ENCODE results near the gene GMDS.
A peak's percentile ranks its signal among the peaks of the same experiment; 100 is the strongest.

Gene GMDS

DNA sequence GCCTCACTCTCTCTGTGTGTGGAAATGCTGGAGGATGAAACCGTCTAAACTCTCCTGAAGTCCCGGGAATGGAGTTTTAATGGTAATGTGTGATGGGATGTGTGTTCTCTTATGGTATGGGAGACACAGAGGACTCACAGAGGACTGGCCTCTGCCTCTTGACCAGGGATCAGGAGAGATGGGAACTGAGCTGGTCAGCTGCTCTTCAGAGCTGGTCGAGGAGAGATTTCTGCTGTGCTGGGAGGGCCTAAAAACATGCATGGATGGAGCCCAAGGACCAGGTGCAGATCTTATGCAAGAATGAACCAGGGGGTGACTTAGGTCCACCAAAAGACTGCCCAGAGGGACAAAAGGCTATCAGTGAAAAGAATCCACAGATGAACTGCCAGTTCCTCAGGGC lies 27.3 kb upstream of the GMDS start:
- no peak for ATAC-seq
- TF ChIP-seq SNAI2 (CRISPR knock-in tag; IDR thresholded peaks at IDR 0.05): no peak
- no peak for TF ChIP-seq RARB (CRISPR knock-in tag; IDR thresholded peaks at IDR 0.05)

DNA sequence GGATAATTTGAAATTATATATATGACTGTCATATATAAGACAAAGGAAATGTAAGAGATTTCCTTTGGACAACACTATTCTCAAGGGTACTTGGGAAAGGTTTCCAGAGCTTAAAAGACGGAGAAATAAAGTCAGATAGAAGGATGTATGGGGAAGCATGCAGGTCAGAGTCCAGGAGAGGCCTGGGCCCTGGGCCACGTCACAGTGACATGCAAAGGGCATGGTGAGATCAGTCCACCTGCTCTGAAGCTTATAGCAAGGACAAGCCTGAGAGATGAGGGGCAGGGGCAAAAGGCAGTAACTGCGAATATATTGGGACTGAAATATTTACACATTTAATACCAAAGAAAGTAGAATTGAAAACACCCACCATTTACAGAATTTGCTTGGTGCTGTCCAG lies 24.6 kb upstream of the GMDS start:
- TF ChIP-seq SNAI2 (CRISPR knock-in tag; IDR thresholded peaks at IDR 0.05) (no peak), GLIS3 (CRISPR knock-in tag; IDR thresholded peaks at IDR 0.05) (no peak), RARB (CRISPR knock-in tag; IDR thresholded peaks at IDR 0.05) (no peak), PPARA (CRISPR knock-in tag; IDR thresholded peaks at IDR 0.05; ENCODE audit: borderline replicate concordance) (no peak), CSDC2 (CRISPR knock-in tag; IDR thresholded peaks at IDR 0.05) (no peak), ZNF8 (CRISPR knock-in tag; IDR thresholded peaks at IDR 0.05) (no peak), TCF4 (CRISPR knock-in tag; IDR thresholded peaks at IDR 0.05; ENCODE audit: borderline replicate concordance) (no peak), ZNF70 (CRISPR knock-in tag; IDR thresholded peaks at IDR 0.05) (no peak), OSR1 (CRISPR knock-in tag; IDR thresholded peaks at IDR 0.05) (no peak), BACH2 (CRISPR knock-in tag; IDR thresholded peaks at IDR 0.05; ENCODE audit: borderline replicate concordance) (no peak), ARNTL (CRISPR knock-in tag; IDR thresholded peaks at IDR 0.05; ENCODE audit: borderline replicate concordance, low read depth) (no peak), ZC3H10 (CRISPR knock-in tag; IDR thresholded peaks at IDR 0.05) (no peak)
- TF ChIP-seq, protein P1, sequence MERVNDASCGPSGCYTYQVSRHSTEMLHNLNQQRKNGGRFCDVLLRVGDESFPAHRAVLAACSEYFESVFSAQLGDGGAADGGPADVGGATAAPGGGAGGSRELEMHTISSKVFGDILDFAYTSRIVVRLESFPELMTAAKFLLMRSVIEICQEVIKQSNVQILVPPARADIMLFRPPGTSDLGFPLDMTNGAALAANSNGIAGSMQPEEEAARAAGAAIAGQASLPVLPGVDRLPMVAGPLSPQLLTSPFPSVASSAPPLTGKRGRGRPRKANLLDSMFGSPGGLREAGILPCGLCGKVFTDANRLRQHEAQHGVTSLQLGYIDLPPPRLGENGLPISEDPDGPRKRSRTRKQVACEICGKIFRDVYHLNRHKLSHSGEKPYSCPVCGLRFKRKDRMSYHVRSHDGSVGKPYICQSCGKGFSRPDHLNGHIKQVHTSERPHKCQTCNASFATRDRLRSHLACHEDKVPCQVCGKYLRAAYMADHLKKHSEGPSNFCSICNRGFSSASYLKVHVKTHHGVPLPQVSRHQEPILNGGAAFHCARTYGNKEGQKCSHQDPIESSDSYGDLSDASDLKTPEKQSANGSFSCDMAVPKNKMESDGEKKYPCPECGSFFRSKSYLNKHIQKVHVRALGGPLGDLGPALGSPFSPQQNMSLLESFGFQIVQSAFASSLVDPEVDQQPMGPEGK (CRISPR knock-in tag; IDR thresholded peaks at IDR 0.05; ENCODE audit: borderline replicate concordance): no peak
- TF ChIP-seq, protein P2, sequence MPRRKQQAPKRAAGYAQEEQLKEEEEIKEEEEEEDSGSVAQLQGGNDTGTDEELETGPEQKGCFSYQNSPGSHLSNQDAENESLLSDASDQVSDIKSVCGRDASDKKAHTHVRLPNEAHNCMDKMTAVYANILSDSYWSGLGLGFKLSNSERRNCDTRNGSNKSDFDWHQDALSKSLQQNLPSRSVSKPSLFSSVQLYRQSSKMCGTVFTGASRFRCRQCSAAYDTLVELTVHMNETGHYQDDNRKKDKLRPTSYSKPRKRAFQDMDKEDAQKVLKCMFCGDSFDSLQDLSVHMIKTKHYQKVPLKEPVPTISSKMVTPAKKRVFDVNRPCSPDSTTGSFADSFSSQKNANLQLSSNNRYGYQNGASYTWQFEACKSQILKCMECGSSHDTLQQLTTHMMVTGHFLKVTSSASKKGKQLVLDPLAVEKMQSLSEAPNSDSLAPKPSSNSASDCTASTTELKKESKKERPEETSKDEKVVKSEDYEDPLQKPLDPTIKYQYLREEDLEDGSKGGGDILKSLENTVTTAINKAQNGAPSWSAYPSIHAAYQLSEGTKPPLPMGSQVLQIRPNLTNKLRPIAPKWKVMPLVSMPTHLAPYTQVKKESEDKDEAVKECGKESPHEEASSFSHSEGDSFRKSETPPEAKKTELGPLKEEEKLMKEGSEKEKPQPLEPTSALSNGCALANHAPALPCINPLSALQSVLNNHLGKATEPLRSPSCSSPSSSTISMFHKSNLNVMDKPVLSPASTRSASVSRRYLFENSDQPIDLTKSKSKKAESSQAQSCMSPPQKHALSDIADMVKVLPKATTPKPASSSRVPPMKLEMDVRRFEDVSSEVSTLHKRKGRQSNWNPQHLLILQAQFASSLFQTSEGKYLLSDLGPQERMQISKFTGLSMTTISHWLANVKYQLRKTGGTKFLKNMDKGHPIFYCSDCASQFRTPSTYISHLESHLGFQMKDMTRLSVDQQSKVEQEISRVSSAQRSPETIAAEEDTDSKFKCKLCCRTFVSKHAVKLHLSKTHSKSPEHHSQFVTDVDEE (CRISPR knock-in tag; IDR thresholded peaks at IDR 0.05): no peak
- TF ChIP-seq, protein P3, sequence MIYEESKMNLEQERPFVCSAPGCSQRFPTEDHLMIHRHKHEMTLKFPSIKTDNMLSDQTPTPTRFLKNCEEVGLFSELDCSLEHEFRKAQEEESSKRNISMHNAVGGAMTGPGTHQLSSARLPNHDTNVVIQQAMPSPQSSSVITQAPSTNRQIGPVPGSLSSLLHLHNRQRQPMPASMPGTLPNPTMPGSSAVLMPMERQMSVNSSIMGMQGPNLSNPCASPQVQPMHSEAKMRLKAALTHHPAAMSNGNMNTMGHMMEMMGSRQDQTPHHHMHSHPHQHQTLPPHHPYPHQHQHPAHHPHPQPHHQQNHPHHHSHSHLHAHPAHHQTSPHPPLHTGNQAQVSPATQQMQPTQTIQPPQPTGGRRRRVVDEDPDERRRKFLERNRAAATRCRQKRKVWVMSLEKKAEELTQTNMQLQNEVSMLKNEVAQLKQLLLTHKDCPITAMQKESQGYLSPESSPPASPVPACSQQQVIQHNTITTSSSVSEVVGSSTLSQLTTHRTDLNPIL (CRISPR knock-in tag; IDR thresholded peaks at IDR 0.05; ENCODE audit: low read depth): no peak
- ATAC-seq: no peak

DNA sequence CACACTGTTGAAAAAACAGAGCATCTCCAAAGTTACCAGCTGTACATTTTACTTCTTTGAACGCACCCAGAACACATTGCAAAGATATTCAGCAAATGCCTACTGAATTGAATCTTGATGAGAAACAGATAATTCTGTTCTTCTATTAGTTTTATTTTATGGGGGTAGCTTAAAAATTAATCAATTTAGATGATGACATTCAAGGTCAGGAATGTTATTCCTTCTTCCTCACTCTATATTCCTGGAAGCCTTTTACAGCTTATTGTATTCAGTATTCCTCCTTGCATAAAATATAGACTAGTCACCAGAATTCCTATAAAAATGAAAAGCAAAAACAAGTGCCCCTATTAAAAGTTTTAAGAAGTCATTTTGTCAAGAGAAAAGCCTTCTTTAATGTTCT lies 21.4 kb upstream of the GMDS start:
- ATAC-seq: peak; percentile 68
- TF ChIP-seq ISL1 (CRISPR knock-in tag; IDR thresholded peaks at IDR 0.05) (peak; percentile 83), TCF4 (CRISPR knock-in tag; IDR thresholded peaks at IDR 0.05; ENCODE audit: borderline replicate concordance) (peak; percentile 30; the same call in 1 of the 2 replicates), BACH2 (CRISPR knock-in tag; IDR thresholded peaks at IDR 0.05; ENCODE audit: borderline replicate concordance) (no peak)
- TF ChIP-seq, protein P3 (CRISPR knock-in tag; IDR thresholded peaks at IDR 0.05; ENCODE audit: low read depth): peak; percentile 81; the same call in 1 of the 2 replicates
- TF ChIP-seq, protein P1 (CRISPR knock-in tag; IDR thresholded peaks at IDR 0.05; ENCODE audit: borderline replicate concordance): peak; percentile 26; the same call in 1 of the 2 replicates

DNA sequence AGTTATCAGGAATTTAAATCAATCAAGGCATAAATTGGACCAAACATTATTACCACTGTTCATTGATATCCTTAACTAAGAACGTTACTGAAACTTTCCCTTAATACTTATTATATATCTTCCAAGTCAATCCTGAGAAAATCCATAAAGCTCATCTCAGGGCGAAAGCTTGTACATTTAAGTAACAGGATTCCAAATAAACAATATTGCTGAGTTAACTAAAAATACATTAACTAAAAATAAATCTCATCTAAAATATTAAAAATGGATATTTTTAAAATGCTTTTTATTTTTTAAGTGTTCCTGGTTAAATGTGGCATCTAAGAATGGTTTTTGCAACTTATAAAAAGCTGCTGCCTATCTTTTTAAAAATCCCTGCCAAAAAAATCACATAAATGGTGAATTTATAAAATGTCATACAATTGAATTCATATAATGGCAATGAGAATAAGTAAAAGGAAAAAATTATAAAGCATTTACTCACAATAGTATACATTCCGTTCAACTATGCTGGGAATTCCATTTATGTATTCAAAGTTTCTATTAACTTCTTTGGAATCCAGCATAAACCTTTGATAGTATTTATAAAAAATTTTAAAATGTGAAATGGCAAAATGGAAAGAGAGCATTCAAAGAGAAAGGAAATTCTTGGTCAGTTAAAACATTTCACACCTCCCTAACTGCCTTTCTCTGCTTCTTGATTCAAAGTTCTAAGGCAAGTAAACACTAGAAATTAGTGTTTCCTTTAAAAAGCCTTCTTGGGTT lies 20.8 kb upstream of the GMDS start:
- peak; percentile 40; the same call in 2 of the 3 replicates for ATAC-seq
- TF ChIP-seq ZFP3 (CRISPR knock-in tag; IDR thresholded peaks at IDR 0.05) (no peak), ARNTL (CRISPR knock-in tag; IDR thresholded peaks at IDR 0.05; ENCODE audit: borderline replicate concordance, low read depth) (no peak), RARB (CRISPR knock-in tag; IDR thresholded peaks at IDR 0.05) (no peak), TOX (CRISPR knock-in tag; IDR thresholded peaks at IDR 0.05; ENCODE audit: borderline replicate concordance) (no peak), BACH2 (CRISPR knock-in tag; IDR thresholded peaks at IDR 0.05; ENCODE audit: borderline replicate concordance) (no peak), ESRRG (CRISPR knock-in tag; IDR thresholded peaks at IDR 0.05) (no peak), ZFP30 (CRISPR knock-in tag; IDR thresholded peaks at IDR 0.05) (no peak), OSR1 (CRISPR knock-in tag; IDR thresholded peaks at IDR 0.05) (no peak), ZNF8 (CRISPR knock-in tag; IDR thresholded peaks at IDR 0.05) (no peak)
- TF ChIP-seq, protein P4, sequence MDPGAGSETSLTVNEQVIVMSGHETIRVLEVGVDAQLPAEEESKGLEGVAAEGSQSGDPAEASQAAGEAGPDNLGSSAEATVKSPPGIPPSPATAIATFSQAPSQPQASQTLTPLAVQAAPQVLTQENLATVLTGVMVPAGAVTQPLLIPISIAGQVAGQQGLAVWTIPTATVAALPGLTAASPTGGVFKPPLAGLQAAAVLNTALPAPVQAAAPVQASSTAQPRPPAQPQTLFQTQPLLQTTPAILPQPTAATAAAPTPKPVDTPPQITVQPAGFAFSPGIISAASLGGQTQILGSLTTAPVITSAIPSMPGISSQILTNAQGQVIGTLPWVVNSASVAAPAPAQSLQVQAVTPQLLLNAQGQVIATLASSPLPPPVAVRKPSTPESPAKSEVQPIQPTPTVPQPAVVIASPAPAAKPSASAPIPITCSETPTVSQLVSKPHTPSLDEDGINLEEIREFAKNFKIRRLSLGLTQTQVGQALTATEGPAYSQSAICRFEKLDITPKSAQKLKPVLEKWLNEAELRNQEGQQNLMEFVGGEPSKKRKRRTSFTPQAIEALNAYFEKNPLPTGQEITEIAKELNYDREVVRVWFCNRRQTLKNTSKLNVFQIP (CRISPR knock-in tag; IDR thresholded peaks at IDR 0.05; ENCODE audit: borderline replicate concordance, low read depth): no peak
- TF ChIP-seq, protein P5, sequence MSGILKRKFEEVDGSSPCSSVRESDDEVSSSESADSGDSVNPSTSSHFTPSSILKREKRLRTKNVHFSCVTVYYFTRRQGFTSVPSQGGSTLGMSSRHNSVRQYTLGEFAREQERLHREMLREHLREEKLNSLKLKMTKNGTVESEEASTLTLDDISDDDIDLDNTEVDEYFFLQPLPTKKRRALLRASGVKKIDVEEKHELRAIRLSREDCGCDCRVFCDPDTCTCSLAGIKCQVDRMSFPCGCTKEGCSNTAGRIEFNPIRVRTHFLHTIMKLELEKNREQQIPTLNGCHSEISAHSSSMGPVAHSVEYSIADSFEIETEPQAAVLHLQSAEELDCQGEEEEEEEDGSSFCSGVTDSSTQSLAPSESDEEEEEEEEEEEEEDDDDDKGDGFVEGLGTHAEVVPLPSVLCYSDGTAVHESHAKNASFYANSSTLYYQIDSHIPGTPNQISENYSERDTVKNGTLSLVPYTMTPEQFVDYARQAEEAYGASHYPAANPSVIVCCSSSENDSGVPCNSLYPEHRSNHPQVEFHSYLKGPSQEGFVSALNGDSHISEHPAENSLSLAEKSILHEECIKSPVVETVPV (CRISPR knock-in tag; IDR thresholded peaks at IDR 0.05): no peak

Data from SK-N-SH treated with all-trans-retinoic acid at 6 μM for 48 hours (cell line).